Activated CD8-positive, alpha-beta T cell treated with anti-CD3 and anti-CD28 coated beads for 36 hours (primary cell): ENCODE data around the gene METTL6. TPM values are rescaled to one million over a fixed set of nuclear protein-coding genes. Genes with fewer than 3 reads are reported as not detected.
"Not testable (repeated sequence)": the region's sequence is repeated elsewhere in the genome, so short reads cannot be mapped to it uniquely, and the experiment has no call there.

Source experiments
- ATAC-seq: fragments of 200-7000 bp; cut with Tn5 transposase; one replicate; pipeline ENCODE4 v1.10.0; 2021; ENCODE audit warnings: mild to moderate bottlenecking, moderate library complexity
- CTCF ChIA-PET: fragments of 350-600 bp; sonication (Branson Sonifier 250); formaldehyde crosslinking; loops from one replicate; lab custom pipeline; 2021; ENCODE audit warnings: antibody characterized with exemption; lab: Charles Lee
- POLR2A ChIA-PET: fragments of 350-600 bp; sonication (Branson Sonifier 250); formaldehyde crosslinking; loops from one replicate; lab custom pipeline; 2021; ENCODE audit warnings: antibody characterized with exemption; lab: Charles Lee
- DNase-seq: peaks from one replicate; pipeline ENCODE4 v3.0.0-alpha.2; 2020
- H3K27ac Mint-ChIP-seq: one replicate; pipeline ENCODE4 v1.8.0; 2021; ENCODE audit warnings: mild to moderate bottlenecking, mixed read lengths
- H3K27me3 Mint-ChIP-seq: one replicate; pipeline ENCODE4 v1.8.0; 2021; ENCODE audit warnings: mixed read lengths
- H3K36me3 Mint-ChIP-seq: one replicate; pipeline ENCODE4 v1.8.0; 2021; ENCODE audit warnings: low read depth, mixed read lengths
- H3K4me1 Mint-ChIP-seq: one replicate; pipeline ENCODE4 v1.8.0; 2021; ENCODE audit warnings: low read depth, mixed read lengths
- H3K4me3 Mint-ChIP-seq: one replicate; pipeline ENCODE4 v1.8.0; 2021; ENCODE audit warnings: mild to moderate bottlenecking, moderate library complexity, mixed read lengths
- H3K9me3 Mint-ChIP-seq: one replicate; pipeline ENCODE4 v1.8.0; 2021; ENCODE audit warnings: mixed read lengths
- intact Hi-C: fragments of 100-400 bp; cut with micrococcal nuclease; formaldehyde crosslinking; loops from one replicate; pipeline ENCODE4 v1.10.0; 2022
- total RNA-seq, 2 experiments: library from RNA; stranded (reverse); gene quantifications; one replicate each; pipeline ENCODE4 v1.2.3, GENCODE V29; 2021
- TF ChIP-seq, protein P1 (sequence below): fragments of 200-600 bp; IDR thresholded peaks from one replicate; pipeline ENCODE4 v1.8.0; 2022; ENCODE audit warnings: antibody characterized with exemption, mild to moderate bottlenecking

METTL6 gene
- total RNA-seq, 2 experiments from 2014 or later = 17.5 to 19.2 TPM

DNA sequence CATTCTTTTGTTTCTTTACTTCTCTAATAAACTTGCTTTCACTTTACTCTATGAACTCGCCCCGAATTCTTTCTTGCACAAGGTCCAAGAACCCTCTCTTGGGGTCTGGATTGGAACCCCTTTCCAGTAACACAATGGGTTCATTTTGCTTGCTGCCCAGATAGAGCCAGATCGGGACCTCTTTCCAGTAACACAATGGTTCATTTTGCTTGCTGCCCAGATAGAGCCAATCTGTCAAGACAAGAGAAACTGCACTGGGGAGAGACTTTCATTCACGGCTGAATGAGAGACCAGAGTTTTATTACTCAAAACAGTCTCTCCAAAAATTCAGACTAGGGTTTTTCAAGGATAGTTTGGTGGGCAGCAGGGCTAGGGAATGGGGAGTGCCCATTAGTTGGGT lies 25.4 kb downstream of the METTL6 start:
- no peak for DNase-seq
- Mint-ChIP-seq H3K36me3 (no peaks in the 10 kb centered on the region), H3K27ac (no peak overlapping the region), H3K9me3 (no peaks in the 10 kb centered on the region), H3K27me3 (no peaks in the 10 kb centered on the region), H3K4me3 (no peak overlapping the region), H3K4me1 (peaks cover 15% of the 10 kb centered on the region)
- ATAC-seq = no peak
- ChIA-PET CTCF (interaction anchor here (4.3 to 8.1 kb wide), 2 partner anchors 134 to 199 kb away, joined by 117 to 125 read pairs; partner anchors contain the start of gene CAPN7), POLR2A (no interaction called here)
- TF ChIP-seq, protein P1, sequence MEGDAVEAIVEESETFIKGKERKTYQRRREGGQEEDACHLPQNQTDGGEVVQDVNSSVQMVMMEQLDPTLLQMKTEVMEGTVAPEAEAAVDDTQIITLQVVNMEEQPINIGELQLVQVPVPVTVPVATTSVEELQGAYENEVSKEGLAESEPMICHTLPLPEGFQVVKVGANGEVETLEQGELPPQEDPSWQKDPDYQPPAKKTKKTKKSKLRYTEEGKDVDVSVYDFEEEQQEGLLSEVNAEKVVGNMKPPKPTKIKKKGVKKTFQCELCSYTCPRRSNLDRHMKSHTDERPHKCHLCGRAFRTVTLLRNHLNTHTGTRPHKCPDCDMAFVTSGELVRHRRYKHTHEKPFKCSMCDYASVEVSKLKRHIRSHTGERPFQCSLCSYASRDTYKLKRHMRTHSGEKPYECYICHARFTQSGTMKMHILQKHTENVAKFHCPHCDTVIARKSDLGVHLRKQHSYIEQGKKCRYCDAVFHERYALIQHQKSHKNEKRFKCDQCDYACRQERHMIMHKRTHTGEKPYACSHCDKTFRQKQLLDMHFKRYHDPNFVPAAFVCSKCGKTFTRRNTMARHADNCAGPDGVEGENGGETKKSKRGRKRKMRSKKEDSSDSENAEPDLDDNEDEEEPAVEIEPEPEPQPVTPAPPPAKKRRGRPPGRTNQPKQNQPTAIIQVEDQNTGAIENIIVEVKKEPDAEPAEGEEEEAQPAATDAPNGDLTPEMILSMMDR = no peak
- intact Hi-C loops = loop anchor here (10.0 kb wide), 1 partner anchor 287 kb away; no protein-coding TSS in a partner anchor

DNA sequence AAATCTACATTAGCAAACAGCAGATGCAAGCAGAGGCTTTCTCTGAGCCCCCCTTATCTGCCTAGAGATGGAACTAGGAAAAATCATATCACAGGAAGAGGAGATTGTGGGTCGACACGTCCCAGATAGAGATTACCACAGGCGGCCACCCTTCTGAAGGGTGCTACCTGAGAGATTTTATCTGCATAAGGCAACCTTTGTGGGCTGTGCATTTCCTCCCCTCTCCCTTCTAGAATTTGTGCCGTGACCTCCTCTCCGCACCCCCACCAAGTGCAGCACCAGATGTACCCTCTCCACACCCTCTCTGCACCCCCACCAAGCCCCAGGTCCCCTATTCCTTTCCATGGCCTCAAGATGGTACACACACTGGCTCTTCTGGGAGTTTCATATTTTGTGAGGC lies 27.4 kb downstream of the METTL6 start:
- Mint-ChIP-seq H3K4me1 (peaks cover 15% of the 10 kb centered on the region), H3K36me3 (peaks cover 2% of the 10 kb centered on the region), H3K27me3 (no peaks in the 10 kb centered on the region), H3K4me3 (no peak overlapping the region), H3K27ac (no peak overlapping the region), H3K9me3 (no peaks in the 10 kb centered on the region)
- TF ChIP-seq, protein P1 = no peak
- CTCF ChIA-PET = interaction anchor here (1.1 to 5.8 kb wide), 3 partner anchors 25 to 197 kb away, joined by 3 to 55 read pairs (median 8); no protein-coding TSS in a partner anchor
- intact Hi-C loops = loop anchor here (2.0 to 10.0 kb wide), 2 partner anchors 197 to 285 kb away; no protein-coding TSS in a partner anchor
- DNase-seq = peak; percentile 37
- POLR2A ChIA-PET = no interaction called here
- peak; percentile 75 for ATAC-seq

DNA sequence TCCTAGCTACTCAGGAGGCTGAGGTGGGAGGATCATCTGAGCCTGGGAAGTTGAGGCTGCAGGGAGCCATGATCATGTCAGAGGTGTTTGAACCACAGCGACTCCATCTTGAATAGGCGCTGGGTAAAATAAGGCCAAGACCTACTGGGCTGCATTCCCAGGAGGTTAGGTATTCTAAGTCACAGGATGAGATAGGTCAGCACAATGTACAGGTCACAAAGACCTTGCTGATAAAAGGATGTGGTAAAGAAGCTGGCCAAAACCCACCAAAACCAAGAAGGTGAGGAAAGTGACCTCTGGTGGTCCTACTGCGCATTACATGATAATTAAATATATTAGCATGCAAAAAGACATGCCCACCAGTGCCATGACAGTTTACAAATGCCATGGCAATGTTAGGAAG lies 28.6 kb downstream of the METTL6 start:
- H3K27me3 Mint-ChIP-seq, POLR2A ChIA-PET, H3K9me3 Mint-ChIP-seq, H3K4me3 Mint-ChIP-seq, H3K27ac Mint-ChIP-seq, H3K36me3 Mint-ChIP-seq: not testable (repeated sequence)
- CTCF ChIA-PET = interaction anchor here (1.3 to 5.8 kb wide), 5 partner anchors 15 to 197 kb away, joined by 4 to 55 read pairs (median 6); no protein-coding TSS in a partner anchor
- intact Hi-C loops = loop anchor here (2.0 kb wide), 1 partner anchor 196 kb away; no protein-coding TSS in a partner anchor
- DNase-seq (peak; percentile 32), ATAC-seq (peak; percentile 53)
- peaks cover 15% of the 10 kb centered on the region for H3K4me1 Mint-ChIP-seq

DNA sequence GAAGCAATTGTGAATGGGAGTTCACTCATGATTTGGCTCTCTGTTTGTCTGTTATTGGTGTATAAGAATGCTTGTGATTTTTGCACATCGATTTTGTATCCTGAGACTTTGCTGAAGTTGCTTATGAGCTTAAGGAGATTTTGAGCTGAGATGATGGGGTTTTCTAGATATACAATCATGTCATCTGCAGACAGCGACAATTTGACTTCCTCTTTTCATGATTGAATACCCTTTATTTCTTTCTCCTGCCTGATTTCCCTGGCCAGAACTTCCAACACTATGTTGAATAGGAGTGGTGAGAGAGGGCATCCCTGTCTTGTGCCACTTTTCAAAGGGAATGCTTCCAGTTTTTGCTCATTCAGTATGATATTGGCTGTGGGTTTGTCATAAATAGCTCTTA lies 34.1 kb downstream of the METTL6 start:
- ATAC-seq, H3K4me3 Mint-ChIP-seq, H3K27me3 Mint-ChIP-seq, H3K4me1 Mint-ChIP-seq, DNase-seq, intact Hi-C loops, H3K9me3 Mint-ChIP-seq, CTCF ChIA-PET, H3K27ac Mint-ChIP-seq, H3K36me3 Mint-ChIP-seq, POLR2A ChIA-PET: not testable (repeated sequence)

DNA sequence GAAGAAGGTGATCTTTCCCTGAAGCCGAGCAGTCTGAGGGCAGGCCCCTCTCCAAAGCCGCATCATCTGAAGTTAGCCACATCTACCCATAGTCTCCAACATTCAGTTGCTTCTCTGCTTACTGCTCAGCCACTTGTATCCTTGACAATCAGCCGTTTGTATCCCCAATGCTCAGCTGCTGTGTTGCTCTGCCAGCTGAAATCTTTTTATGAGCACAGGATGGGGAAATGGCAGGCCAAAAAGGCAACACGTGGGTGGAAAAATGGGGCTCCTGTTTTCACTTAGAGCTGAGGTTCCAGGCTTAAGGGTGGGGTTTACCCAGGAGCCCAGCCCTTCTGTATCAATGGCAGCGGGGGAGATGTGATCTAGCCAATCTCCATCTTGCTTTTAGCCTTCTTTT lies 36.3 kb downstream of the METTL6 start:
- no peak for DNase-seq
- H3K4me3 Mint-ChIP-seq = no peak overlapping the region
- TF ChIP-seq, protein P1 = no peak
- H3K36me3 Mint-ChIP-seq = peaks cover under 1% of the 10 kb centered on the region
- ChIA-PET CTCF (interaction anchor here (1.3 kb wide), 1 partner anchor 14 kb away, joined by 3 read pairs; no protein-coding TSS in a partner anchor), POLR2A (no interaction called here)
- peaks cover 5% of the 10 kb centered on the region for H3K9me3 Mint-ChIP-seq
- no peaks in the 10 kb centered on the region for H3K27me3 Mint-ChIP-seq
- H3K27ac Mint-ChIP-seq = no peak overlapping the region
- no peak for ATAC-seq
- intact Hi-C loops = no loop called here
- no peaks in the 10 kb centered on the region for H3K4me1 Mint-ChIP-seq

DNA sequence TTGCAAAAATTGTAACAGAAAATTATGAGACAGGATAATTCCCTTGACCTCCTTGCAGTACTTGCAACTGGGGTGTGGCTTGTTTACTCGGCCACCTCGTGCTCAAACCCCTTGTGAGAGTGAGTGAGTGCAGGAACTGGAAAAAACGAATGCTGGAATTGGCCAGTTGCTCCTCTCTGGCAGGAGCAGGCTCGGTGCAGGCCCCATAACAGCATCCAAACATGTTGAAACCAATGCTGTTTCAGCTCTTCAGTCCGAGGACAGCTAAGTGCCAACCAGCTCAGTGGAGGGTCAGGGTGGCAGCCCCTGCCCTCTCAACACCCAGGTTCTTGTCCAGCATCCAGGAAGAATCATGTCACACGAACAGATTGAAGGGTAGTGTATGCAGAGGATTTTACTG lies 36.9 kb downstream of the METTL6 start:
- peaks cover 8% of the 10 kb centered on the region for H3K9me3 Mint-ChIP-seq
- no peak overlapping the region for H3K4me3 Mint-ChIP-seq
- peaks cover 3% of the 10 kb centered on the region for H3K4me1 Mint-ChIP-seq
- H3K36me3 Mint-ChIP-seq = no peaks in the 10 kb centered on the region
- TF ChIP-seq, protein P1 = no peak
- ChIA-PET POLR2A (no interaction called here), CTCF (interaction anchor here (1.3 kb wide), 1 partner anchor 15 kb away, joined by 3 read pairs; no protein-coding TSS in a partner anchor)
- ATAC-seq (no peak), DNase-seq (no peak)
- H3K27me3 Mint-ChIP-seq = no peaks in the 10 kb centered on the region
- no peak overlapping the region for H3K27ac Mint-ChIP-seq
- intact Hi-C loops = no loop called here

DNA sequence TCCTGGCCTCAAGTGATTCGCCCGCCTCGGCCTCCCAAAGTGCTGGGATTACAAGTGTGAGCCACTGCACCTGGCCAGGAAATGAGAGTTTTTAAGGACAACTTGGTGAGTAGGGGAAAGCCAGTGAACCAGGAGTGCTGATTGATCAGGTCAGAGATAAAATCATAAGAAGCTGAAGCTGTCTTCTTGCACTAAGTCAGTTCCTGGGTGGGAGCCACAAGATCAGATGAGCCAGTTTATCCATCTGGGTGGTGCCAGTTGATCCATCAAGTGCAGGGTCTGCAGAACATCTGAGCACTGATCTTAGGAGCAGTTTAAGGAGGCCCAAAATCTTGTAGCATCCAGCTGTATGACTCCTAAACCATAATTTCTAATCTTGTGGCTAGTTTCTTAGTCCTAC lies 39.0 kb downstream of the METTL6 start:
- H3K4me1 Mint-ChIP-seq, H3K27me3 Mint-ChIP-seq, ATAC-seq, intact Hi-C loops, H3K27ac Mint-ChIP-seq, DNase-seq, H3K9me3 Mint-ChIP-seq, H3K36me3 Mint-ChIP-seq, H3K4me3 Mint-ChIP-seq: not testable (repeated sequence)
- ChIA-PET CTCF (interaction anchor here (1.4 to 6.3 kb wide), 3 partner anchors 9 to 121 kb away, joined by 4 to 36 read pairs (median 9); no protein-coding TSS in a partner anchor), POLR2A (interaction anchor here (0.9 kb wide), 1 partner anchor 193 kb away, joined by 3 read pairs; no protein-coding TSS in a partner anchor)
